Stimulated activated naive CD8-positive, alpha-beta T cell treated with anti-CD3 and anti-CD28 coated beads, Interleukin-15, amount 100 ng/mL, for 72 hours (primary cell): ENCODE data around the gene SAP30.
A peak's percentile ranks its signal among the peaks of the same experiment; 100 is the strongest.

Experiments used
- ATAC-seq: fragments of 150-1000 bp; cut with Tn5 transposase; 2 replicates; pipeline ENCODE4 v1.10.0; 2021; ENCODE audit warnings: mild to moderate bottlenecking, moderate library complexity
- DNase-seq, 2 donors: peaks; one replicate each; pipeline ENCODE4 v3.0.0; 2021 to 2022
- H3K27ac Mint-ChIP-seq, 2 donors: one replicate each; pipeline ENCODE4 v1.8.0; 2022; ENCODE audit warnings: mild to moderate bottlenecking in 2 of 2, mixed read lengths in 2 of 2, moderate library complexity in 2 of 2
- H3K27me3 Mint-ChIP-seq: one replicate; pipeline ENCODE4 v1.8.0; 2022; ENCODE audit warnings: mixed read lengths
- H3K4me1 Mint-ChIP-seq: one replicate; pipeline ENCODE4 v1.8.0; 2022; ENCODE audit warnings: mild to moderate bottlenecking, mixed read lengths
- H3K4me3 Mint-ChIP-seq, 2 donors: one replicate each; pipeline ENCODE4 v1.8.0; 2022; ENCODE audit warnings: mild to moderate bottlenecking in 2 of 2, mixed read lengths in 2 of 2, moderate library complexity in 1 of 2
- H3K9me3 Mint-ChIP-seq, 2 donors: one replicate each; pipeline ENCODE4 v1.8.0; 2022; ENCODE audit warnings: mixed read lengths in 2 of 2

SAP30 gene, protein sequence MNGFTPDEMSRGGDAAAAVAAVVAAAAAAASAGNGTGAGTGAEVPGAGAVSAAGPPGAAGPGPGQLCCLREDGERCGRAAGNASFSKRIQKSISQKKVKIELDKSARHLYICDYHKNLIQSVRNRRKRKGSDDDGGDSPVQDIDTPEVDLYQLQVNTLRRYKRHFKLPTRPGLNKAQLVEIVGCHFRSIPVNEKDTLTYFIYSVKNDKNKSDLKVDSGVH

DNA sequence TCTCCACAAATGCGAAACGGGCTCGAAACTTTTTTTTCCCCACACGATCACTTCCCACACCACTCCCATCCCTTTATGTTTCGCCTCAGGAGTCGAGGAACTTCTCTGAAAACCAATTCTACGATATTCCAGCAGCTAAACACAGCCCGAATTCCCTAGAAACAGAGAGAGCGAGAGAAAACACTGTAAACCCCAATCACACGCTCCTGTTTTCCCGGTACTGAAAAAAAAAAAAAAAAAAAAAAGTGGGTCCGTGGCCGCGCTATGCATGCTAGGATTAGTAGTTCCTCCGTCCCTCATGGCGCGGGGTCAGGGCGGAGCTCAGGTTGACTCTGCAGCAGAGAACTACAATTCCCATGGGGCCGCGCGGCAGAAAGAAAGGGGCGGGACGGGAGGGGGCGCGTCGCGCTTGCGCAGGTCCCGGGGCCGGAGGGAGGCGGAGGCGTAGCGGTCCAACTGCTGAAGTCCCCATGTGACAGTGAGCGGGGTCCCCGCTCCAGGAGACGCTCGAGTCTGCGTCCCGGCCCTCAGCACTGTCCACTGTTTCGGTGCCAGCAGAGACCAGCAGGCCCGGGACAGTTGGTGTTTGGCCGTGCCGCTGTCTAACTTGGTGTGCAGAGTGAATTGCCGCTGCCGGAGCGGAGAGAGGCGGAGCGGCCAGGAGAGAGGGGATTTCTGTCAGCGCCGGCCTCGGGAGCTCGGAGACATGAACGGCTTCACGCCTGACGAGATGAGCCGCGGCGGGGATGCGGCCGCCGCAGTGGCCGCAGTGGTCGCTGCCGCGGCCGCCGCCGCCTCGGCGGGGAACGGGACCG lies at the start of gene SAP30:
SAP30 (plus strand) TSS at position 478 of the 815 bp plus-strand sequence; CDS start at position 707, 229 bp downstream.
- peaks cover 17% of the 10 kb centered on the region for H3K27me3 Mint-ChIP-seq
- peak within 1 kb of the TSS; percentile 98 for H3K27ac Mint-ChIP-seq
- peak within 1 kb of the TSS; percentile 100 for H3K4me3 Mint-ChIP-seq
- no peaks in the 10 kb centered on the region for H3K9me3 Mint-ChIP-seq
- ATAC-seq: peak; percentile 91
- DNase-seq: peak; percentile 88 to 94
- H3K4me1 Mint-ChIP-seq: peaks cover 26% of the 10 kb centered on the region

DNA sequence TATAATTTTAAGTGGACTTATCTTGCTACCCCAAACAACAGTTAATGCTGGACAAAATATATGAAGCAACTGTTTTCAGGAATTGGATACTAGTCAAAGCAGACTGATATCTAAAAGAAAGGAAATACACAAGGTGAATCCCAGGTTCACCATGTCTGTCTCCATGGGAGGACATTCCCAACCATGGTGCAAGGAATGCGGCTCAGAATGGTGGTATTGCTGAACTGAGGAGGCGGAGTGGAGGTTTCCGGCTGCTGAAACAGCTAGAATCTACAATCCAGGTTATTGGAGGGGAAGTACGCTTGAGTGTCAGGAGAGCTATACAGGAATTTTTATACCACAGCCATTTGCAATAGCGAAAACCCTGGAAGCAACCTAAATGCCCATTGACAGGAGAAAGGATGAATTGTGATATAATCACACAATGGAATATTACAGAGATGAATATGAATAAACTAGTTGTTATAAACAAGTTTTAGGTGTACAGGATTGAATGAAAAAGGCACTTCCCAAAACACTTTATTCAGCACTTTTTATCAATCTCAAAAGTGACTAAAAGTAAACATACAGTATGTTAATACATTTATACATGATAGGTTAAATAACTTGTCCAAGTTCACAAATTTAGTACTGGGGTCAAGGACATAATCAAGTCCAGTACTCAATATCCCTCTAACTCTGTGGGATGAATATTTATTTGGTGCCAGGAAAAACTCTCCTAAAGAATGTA lies 45.6 kb upstream of the SAP30 start:
- no peak for ATAC-seq
- H3K27me3 Mint-ChIP-seq: no peaks in the 10 kb centered on the region
- H3K27ac Mint-ChIP-seq: no peak overlapping the region
- no peaks in the 10 kb centered on the region for H3K9me3 Mint-ChIP-seq
- H3K4me1 Mint-ChIP-seq: no peaks in the 10 kb centered on the region
- H3K4me3 Mint-ChIP-seq: no peak overlapping the region
- DNase-seq: no peak

DNA sequence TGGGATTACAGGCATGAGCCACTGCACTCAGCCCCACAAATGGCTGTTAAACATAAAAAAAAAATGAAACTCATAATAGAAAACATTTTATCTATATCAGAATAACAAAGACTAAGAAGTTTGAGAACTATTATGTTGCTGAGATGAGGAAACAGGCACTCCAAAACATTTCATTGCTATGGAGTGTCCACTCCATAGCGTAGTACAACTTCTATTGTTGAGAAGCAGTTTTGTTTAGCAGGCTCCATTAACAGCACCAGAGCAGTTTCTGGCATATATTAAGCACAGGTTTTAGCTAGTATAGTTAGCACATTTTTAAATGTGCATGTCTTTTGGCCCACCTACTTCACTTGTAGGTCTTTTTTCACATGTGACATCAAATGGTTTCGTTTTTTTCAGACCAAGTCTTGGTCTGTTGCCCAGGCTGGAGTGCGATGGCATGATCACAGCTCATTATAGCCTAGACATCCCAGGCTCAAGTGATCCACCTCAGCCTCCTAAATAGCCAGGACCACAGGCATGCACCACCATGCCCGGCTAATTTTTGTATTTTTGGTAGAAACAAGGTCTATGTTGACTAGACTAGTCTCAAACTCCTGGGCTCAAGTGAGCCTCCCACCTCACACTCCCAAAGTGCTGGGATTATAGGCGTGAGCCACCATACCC lies 42.4 kb upstream of the SAP30 start:
- no peak for ATAC-seq
- no peaks in the 10 kb centered on the region for H3K27me3 Mint-ChIP-seq
- peaks cover 14% of the 10 kb centered on the region for H3K4me1 Mint-ChIP-seq
- no peaks in the 10 kb centered on the region for H3K9me3 Mint-ChIP-seq
- no peak for DNase-seq
- no peak overlapping the region for H3K27ac Mint-ChIP-seq
- no peak overlapping the region for H3K4me3 Mint-ChIP-seq

DNA sequence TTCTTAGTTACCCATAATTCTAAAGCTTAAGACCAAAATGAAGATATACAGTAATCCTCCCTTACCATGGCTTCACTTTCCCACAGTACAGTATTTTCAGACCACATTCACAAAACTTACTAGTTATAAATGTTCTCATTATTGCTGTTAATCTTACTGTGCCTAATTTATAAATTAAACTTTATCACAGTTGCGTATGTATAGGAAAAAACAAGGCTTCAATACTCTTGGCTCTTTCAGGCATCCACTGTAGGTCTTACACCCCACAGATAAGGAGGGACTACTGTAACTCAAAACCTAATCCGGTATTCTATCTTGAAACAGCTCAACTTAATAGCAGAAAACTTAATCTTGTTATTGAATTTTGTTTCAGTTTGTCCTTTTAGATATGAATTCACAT lies 40.2 kb upstream of the SAP30 start:
- no peak for ATAC-seq
- DNase-seq: no peak
- H3K27me3 Mint-ChIP-seq: no peaks in the 10 kb centered on the region
- H3K4me1 Mint-ChIP-seq: peaks cover 24% of the 10 kb centered on the region
- H3K27ac Mint-ChIP-seq: peak overlapping the region in 1 of 2 donors; percentile 23
- no peaks in the 10 kb centered on the region for H3K9me3 Mint-ChIP-seq
- no peak overlapping the region for H3K4me3 Mint-ChIP-seq

DNA sequence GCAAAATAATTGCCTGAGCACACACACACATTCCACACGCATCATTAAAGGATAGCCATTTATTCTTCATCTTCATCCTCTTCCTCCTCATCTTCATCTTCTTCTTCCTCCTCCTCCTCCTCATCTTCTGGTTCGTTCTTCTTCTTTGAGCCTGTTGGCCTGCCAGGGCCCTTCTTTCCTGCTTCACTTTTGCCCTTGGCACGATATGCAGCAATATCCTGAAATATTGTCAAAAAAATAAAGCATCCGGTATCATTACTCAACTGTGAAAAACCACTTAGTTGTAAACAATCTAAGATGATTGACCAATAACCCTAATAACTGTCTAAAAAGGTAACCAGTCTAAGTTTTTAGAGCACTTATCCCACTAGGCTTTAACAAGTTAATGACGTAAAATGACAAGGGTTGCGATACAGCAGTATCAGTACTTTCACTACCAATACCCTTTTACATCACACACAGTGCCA lies 38.7 kb upstream of the SAP30 start:
- peak overlapping the region; percentile 77 to 96 for H3K4me3 Mint-ChIP-seq
- H3K4me1 Mint-ChIP-seq: peaks cover 24% of the 10 kb centered on the region
- ATAC-seq: no peak
- peaks cover 10% of the 10 kb centered on the region for H3K27me3 Mint-ChIP-seq
- no peaks in the 10 kb centered on the region for H3K9me3 Mint-ChIP-seq
- peak overlapping the region; percentile 97 to 100 for H3K27ac Mint-ChIP-seq
- no peak for DNase-seq

DNA sequence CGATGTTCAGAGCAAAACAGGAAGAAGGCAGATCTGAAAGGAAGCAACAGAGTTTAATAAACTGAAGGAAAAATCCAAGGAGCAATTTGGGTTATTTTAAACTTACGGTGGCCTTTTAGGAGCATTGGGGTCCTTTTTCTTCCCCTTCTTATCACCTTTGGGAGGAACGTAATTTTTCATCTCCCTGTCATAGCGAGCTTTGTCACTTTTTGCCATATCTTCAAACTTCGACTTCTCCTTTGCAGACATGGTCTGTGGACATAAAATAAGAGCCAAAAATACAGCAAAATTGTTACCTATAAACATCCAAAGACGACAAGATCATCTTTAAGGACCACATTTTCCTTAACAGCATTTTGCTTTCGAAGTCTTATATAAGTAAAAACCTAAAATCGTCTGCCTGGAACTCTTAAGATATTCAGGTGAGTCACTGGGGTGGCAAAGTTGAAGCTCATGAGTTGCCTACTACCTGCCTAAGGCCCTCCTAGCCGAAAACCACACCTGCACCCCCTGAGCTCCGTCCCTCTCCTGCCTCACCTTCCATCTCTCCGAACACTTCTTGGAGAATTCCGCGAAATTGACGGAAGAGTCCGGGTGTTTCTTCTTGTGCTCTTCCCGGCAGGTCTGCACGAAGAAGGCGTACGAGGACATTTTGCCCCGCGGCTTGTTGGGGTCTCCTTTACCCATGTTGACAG lies 37.6 kb upstream of the SAP30 start:
- no peaks in the 10 kb centered on the region for H3K9me3 Mint-ChIP-seq

DNA sequence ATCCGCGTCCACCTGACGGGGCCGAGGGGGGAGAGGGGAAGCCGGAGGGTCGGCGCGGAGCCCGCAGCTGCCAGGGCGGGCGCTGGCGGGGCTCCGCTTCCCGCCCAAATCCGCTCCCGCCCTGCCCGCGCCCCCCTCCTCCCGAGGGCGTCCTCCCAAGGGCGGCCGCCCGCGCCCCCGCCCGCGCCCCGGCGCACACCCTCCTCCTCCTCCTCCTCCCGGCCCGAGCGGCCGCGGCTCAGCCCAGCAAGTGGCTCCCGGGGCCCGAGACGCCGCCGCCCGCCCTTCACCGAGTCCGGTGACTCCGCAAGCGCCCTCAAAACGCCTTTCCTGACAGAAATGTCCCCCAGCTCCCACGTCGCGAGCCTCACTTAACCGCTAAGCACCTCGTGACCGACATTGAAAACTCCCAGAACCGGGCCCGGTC lies 37.1 kb upstream of the SAP30 start:
- H3K9me3 Mint-ChIP-seq: no peaks in the 10 kb centered on the region
- H3K4me3 Mint-ChIP-seq: peak overlapping the region; percentile 96 to 98
- ATAC-seq (peak; percentile 25), DNase-seq (peak in 1 of 2 donors; percentile 53)
- H3K4me1 Mint-ChIP-seq: peaks cover 29% of the 10 kb centered on the region
- H3K27ac Mint-ChIP-seq: peak overlapping the region; percentile 100
- peaks cover 19% of the 10 kb centered on the region for H3K27me3 Mint-ChIP-seq

More for the DNA sequence above, 37.6 kb upstream of the SAP30 start:
- peak overlapping the region; percentile 96 to 100 for H3K27ac Mint-ChIP-seq
- H3K27me3 Mint-ChIP-seq: peaks cover 19% of the 10 kb centered on the region
- H3K4me3 Mint-ChIP-seq: peak overlapping the region; percentile 77 to 96
- ATAC-seq: no peak
- peak in 1 of 2 donors; percentile 21 for DNase-seq
- peaks cover 29% of the 10 kb centered on the region for H3K4me1 Mint-ChIP-seq

DNA sequence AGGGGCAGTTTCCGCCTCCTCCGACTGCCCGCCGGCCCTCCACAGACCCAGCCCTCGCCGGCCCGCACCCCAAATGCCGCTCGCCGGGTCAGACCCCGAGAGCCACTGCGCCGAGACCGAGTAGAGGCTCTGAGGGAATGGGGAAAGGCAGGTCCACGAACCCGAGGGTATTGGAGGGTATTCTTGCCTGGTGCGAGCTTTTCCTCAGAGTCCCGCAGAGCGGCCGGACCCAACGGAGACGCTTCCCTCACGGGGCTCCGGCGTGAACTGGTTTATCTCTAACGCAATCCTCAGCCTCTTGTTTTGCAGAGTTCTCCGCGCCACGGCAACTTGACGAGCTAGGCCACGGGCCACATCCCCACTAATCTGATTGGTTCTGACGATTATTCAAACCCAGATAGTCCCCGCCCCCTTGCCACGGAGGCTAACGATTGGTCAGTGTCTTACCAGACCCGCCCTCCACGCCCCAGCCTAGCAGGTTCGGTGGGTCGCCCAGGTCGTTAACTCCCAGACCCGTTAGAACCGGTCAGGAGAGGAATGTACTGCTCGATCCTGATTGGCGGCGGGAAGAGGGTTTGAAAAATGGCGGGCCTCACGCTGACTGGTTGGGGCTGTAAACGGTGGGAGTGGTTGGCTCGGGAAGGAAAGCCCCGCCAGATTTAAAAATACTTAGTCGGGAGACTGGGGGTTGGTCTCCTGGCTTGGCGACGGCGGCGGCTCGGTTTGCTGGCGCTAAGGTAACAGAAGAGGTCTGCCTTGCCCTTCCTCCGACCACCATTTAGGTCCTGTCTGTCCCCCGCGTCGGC lies 36.5 kb upstream of the SAP30 start, which contains the start of gene HMGB2:
HMGB2 (minus strand) TSS at position 274 of the 806 bp plus-strand sequence. CDS start 709 bp downstream, outside the sequence.
- Mint-ChIP-seq H3K27ac (peak within 1 kb of the TSS; percentile 100), H3K4me3 (peak within 1 kb of the TSS; percentile 96 to 98), H3K27me3 (peaks cover 19% of the 10 kb centered on the region), H3K4me1 (peaks cover 29% of the 10 kb centered on the region), H3K9me3 (no peaks in the 10 kb centered on the region)
- DNase-seq (peak; percentile 98 to 99), ATAC-seq (peak; percentile 96)

DNA sequence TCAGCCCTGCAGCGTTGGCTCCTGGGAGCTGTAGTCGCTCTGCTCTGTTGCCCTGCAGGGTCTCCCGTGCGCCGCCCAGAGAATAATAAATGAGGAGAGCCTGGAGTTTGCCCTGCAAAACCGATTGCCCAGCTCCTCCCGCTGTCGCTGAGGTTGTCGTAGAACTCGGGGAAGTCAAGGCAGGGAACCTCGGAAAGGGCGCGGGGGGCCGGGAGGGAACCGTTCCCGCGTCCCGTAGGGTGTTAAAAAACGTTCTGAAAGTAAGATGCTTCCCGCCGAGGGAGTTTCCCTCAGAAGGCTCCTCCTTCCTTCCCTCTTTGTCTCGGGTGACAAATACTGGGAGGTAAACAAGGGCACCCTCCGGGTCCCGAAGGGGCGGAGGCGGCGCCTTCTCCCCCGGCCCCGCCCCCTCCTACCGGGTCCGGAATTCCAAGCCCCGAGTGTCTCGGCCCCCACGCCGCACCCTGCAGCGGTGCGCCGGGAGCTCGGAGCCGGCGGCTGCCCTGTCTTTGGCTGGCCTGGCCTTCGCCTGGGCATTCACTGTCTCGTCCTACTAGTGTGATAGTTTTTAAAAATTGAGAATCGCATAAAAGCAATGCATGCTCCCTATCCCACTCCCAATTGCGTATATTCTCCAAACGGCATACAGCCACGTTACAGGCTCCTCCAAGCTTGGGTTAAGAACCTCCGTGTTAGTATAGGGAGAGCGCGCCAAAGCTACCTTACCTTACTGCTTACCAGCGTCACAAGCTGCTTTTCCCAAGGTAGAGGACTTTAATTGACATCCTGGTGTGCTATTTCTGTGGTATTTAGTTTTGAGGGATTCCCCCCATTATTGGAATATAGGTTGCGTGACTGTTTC lies 35.6 kb upstream of the SAP30 start:
- H3K27ac Mint-ChIP-seq: peak overlapping the region; percentile 100

DNA sequence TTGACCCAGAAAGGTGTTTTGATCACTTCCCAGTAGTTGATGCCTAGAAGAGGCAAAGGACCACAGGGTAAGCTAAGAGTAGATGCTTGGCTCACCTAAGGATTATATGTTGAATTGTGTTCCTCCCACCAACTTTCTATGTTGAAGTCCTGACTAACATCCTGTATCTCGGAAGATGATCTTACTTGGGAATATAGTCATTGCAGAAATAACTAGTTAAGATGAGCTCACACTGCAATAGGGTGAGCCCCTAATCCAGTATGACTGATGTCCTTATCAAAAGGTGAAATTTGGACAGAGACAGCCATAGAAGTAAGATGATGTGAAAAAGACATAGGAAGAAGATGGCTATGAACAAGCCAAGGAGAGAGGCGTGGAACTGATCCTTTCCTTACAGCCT lies 33.3 kb upstream of the SAP30 start:
- no peak overlapping the region for H3K27ac Mint-ChIP-seq
- peaks cover 22% of the 10 kb centered on the region for H3K4me1 Mint-ChIP-seq
- no peak for ATAC-seq
- no peak overlapping the region for H3K4me3 Mint-ChIP-seq
- H3K27me3 Mint-ChIP-seq: peaks cover 35% of the 10 kb centered on the region
- DNase-seq: no peak
- H3K9me3 Mint-ChIP-seq: no peaks in the 10 kb centered on the region

More for the DNA sequence above, 35.6 kb upstream of the SAP30 start:
- Mint-ChIP-seq H3K4me3 (peak overlapping the region; percentile 96 to 98), H3K4me1 (peaks cover 29% of the 10 kb centered on the region), H3K9me3 (no peaks in the 10 kb centered on the region), H3K27me3 (peaks cover 19% of the 10 kb centered on the region)
- DNase-seq: peak in 1 of 2 donors; percentile 57
- peak; percentile 46 for ATAC-seq

DNA sequence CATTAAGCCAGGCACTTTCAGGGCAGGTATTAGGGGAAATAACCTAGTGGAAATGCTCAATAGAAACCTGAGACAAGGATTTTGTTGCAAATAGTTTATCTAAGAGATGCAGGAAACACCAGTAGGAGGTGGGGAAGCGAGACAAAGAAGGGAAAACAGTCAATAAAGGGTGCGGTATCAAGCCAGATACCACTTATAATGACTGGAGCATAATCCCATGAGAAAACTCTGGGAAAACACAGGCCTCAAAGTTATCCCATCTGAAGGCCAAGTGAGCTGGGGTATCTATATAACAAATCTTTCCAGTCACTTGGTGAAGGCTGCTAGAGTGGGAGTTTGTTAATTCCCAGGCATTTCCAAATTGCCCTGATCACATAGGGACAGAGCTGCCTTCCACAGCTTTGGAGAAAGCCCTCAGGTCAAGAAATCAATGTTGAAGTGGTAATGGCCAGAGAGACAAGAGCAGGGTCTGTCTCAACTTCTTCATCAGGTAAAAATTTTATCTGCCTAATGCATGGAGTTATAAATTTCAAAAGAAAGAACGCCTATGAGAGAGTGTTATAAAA lies 26.8 kb upstream of the SAP30 start:
- Mint-ChIP-seq H3K27me3 (peaks cover 15% of the 10 kb centered on the region), H3K9me3 (no peaks in the 10 kb centered on the region), H3K4me3 (no peak overlapping the region), H3K4me1 (no peaks in the 10 kb centered on the region), H3K27ac (no peak overlapping the region)
- no peak for ATAC-seq
- no peak for DNase-seq

DNA sequence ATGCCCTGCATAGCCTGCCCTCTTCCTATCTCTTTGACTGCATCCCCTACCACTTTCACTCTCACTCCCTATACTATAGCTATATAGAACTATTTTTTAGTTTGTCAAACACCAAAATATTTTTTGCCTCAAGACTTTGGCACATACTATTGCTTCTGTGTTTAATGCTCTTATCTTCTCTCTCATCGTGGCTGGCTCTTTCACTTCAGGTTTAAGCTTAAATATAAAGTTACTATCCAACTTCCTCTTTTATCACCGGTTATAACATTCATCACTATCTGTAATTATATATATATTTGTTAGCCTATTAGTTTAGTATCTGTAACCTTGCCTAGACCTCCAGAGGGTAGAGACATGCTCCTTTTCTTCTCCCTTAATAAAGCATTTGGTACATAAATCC lies 25.1 kb upstream of the SAP30 start:
- H3K4me3 Mint-ChIP-seq: no peak overlapping the region
- no peak for ATAC-seq
- peaks cover 12% of the 10 kb centered on the region for H3K27me3 Mint-ChIP-seq
- no peaks in the 10 kb centered on the region for H3K9me3 Mint-ChIP-seq
- H3K4me1 Mint-ChIP-seq: no peaks in the 10 kb centered on the region
- H3K27ac Mint-ChIP-seq: no peak overlapping the region
- DNase-seq: no peak

DNA sequence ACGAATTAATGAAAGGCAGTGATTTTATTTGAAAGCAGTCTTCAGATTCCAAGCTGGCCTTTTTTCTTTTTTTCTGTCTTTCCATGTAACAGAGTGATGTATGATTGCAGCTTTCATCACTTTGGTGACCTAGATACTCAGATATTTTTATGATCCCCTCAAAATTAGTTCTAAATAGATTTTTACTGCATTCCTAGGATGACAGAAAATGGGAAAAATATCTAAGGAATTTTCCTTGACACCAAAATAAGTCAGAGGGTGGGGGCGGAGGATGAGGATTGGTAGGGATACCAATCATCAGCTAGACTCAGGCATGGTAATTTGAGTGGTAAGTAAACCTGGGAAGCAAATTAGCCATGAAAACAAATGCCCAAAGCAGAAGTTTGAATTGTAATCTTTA lies 24.7 kb upstream of the SAP30 start:
- no peak overlapping the region for H3K4me3 Mint-ChIP-seq
- DNase-seq: no peak

More for the DNA sequence above, 24.7 kb upstream of the SAP30 start:
- Mint-ChIP-seq H3K9me3 (no peaks in the 10 kb centered on the region), H3K27me3 (peaks cover 8% of the 10 kb centered on the region), H3K4me1 (no peaks in the 10 kb centered on the region), H3K27ac (no peak overlapping the region)
- no peak for ATAC-seq
